Activated naive CD8-positive, alpha-beta T cell treated with anti-CD3 and anti-CD28 coated beads for 36 hours (primary cell): ENCODE results near the gene SHCBP1L. TPM values are rescaled to one million over a fixed set of nuclear protein-coding genes. Genes with fewer than 3 reads are reported as not detected.

Source experiments
- DNase-seq: peaks from one replicate; pipeline ENCODE4 v3.0.0; 2021
- H3K27ac Mint-ChIP-seq: one replicate; pipeline ENCODE4 v1.8.0; 2022; ENCODE audit warnings: mild to moderate bottlenecking, moderate library complexity, mixed read lengths
- H3K27me3 Mint-ChIP-seq: one replicate; pipeline ENCODE4 v1.8.0; 2022; ENCODE audit warnings: mild to moderate bottlenecking, mixed read lengths
- H3K36me3 Mint-ChIP-seq: one replicate; pipeline ENCODE4 v1.8.0; 2021; ENCODE audit warnings: mild to moderate bottlenecking, mixed read lengths
- H3K4me1 Mint-ChIP-seq: one replicate; pipeline ENCODE4 v1.8.0; 2021; ENCODE audit warnings: mixed read lengths
- H3K4me3 Mint-ChIP-seq: one replicate; pipeline ENCODE4 v1.8.0; 2022; ENCODE audit warnings: mild to moderate bottlenecking, moderate library complexity, mixed read lengths
- H3K9me3 Mint-ChIP-seq: one replicate; pipeline ENCODE4 v1.8.0; 2022; ENCODE audit warnings: mixed read lengths
- total RNA-seq, 2 experiments: library from RNA; stranded (reverse); gene quantifications; one replicate each; pipeline ENCODE4 v1.2.3, GENCODE V29; 2021

Gene SHCBP1L
- total RNA-seq, 2 experiments from 2014 or later, result not detected

- Mint-ChIP-seq H3K4me1 (peaks cover 46% of the 10 kb centered on the region), H3K36me3 (peaks cover 43% of the 10 kb centered on the region), H3K4me3 (no peak overlapping the region), H3K27ac (no peak overlapping the region), H3K9me3 (no peaks in the 10 kb centered on the region), H3K27me3 (no peaks in the 10 kb centered on the region)
- DNase-seq, result no peak
Observed at GRCh38 chr1:182851825-182852224, 101.1 kb downstream of the SHCBP1L start.

DNA sequence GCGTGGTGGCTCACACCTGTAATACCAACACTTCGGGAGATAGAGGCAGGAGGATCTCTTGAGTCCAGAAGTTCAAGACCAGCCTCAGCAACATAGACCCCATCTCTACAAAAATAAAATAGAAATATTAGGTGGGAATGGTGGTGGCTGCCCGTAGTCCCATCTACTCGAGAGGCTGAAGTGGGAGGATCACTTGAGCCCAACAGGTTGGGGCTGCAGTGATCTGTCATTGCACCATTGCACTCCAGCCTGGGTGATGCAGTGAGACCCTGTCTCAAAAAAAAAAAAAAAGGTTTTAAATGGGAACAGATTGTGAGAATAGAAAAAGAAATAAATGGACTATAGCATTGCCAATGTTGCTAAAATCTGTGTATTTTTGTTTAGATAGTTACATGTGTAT lies 102.6 kb downstream of the SHCBP1L start:
- no peaks in the 10 kb centered on the region for H3K27me3 Mint-ChIP-seq
- H3K4me1 Mint-ChIP-seq, result peaks cover 57% of the 10 kb centered on the region
- no peak overlapping the region for H3K27ac Mint-ChIP-seq
- DNase-seq, result no peak
- peaks cover 53% of the 10 kb centered on the region for H3K36me3 Mint-ChIP-seq
- H3K4me3 Mint-ChIP-seq, result no peak overlapping the region
- no peaks in the 10 kb centered on the region for H3K9me3 Mint-ChIP-seq

Other genes starting within 250 kb of the SHCBP1L start
- gene NPL, start 163.4 kb downstream of the SHCBP1L start, total RNA-seq, result 1 to 10 TPM; 4.7 to 5.4 TPM
- gene DHX9, start 113.8 kb downstream of the SHCBP1L start, total RNA-seq, result 100 to 1,000 TPM; 310 to 318 TPM
- gene LAMC1, start 70.3 kb upstream of the SHCBP1L start, total RNA-seq, result under 1 TPM; 0.42 to 0.66 TPM
- gene LAMC2, start 233.1 kb upstream of the SHCBP1L start, total RNA-seq, result not detected